ENCODE data around the gene CATSPERZ. TPM values are rescaled to one million over a fixed set of nuclear protein-coding genes. Genes with fewer than 3 reads are reported as not detected.

The CATSPERZ gene
- polyA plus RNA-seq, 1 donor from 2014 or later = not detected

- Histone ChIP-seq H3K27ac (ENCODE audit: low read length) (no peak overlapping the region), H3K9ac (ENCODE audit: low read length) (no peak overlapping the region), H2AFZ (ENCODE audit: low read depth, low read length) (no peak overlapping the region), H3K27me3 (ENCODE audit: insufficient read depth, low read depth, low read length) (no peaks in the 10 kb centered on the region), H3K4me3 (ENCODE audit: low read length) (no peak overlapping the region), H3K9me3 (ENCODE audit: low read length) (no peaks in the 10 kb centered on the region), H3K4me2 (ENCODE audit: low read length) (no peak overlapping the region), H4K20me1 (ENCODE audit: insufficient read depth) (no peaks in the 10 kb centered on the region), H3F3A (ENCODE audit: insufficient read depth, low read length, poor library complexity, severe bottlenecking) (peaks cover 4% of the 10 kb centered on the region), H3K36me3 (ENCODE audit: insufficient read depth, low read length) (no peaks in the 10 kb centered on the region), H3K9me2 (ENCODE audit: insufficient read depth, low read length) (no peaks in the 10 kb centered on the region), H3K79me2 (replicated peaks; ENCODE audit: insufficient read depth, low read length) (no peaks in the 10 kb centered on the region)
- no peak for TF ChIP-seq EZH2 (IDR thresholded peaks at IDR 0.05; ENCODE audit: borderline replicate concordance, insufficient read depth, low read length, poor library complexity, severe bottlenecking)
- no peak for TF ChIP-seq TAF1 (IDR thresholded peaks at IDR 0.05; ENCODE audit: low read depth)
Observed at GRCh38 chr11:64265176-64266160, 34.7 kb upstream of the CATSPERZ start.

- Histone ChIP-seq H3K27me3 (ENCODE audit: insufficient read depth, low read depth, low read length) (no peaks in the 10 kb centered on the region), H3K9me2 (ENCODE audit: insufficient read depth, low read length) (no peaks in the 10 kb centered on the region), H3K4me3 (ENCODE audit: low read length) (no peak overlapping the region), H3K79me2 (replicated peaks; ENCODE audit: insufficient read depth, low read length) (no peaks in the 10 kb centered on the region), H4K20me1 (ENCODE audit: insufficient read depth) (no peaks in the 10 kb centered on the region), H3K36me3 (ENCODE audit: insufficient read depth, low read length) (no peaks in the 10 kb centered on the region), H3K9me3 (ENCODE audit: low read length) (no peaks in the 10 kb centered on the region), H3K27ac (ENCODE audit: low read length) (no peak overlapping the region), H3K9ac (ENCODE audit: low read length) (no peak overlapping the region), H3F3A (ENCODE audit: insufficient read depth, low read length, poor library complexity, severe bottlenecking) (peaks cover 6% of the 10 kb centered on the region), H3K4me2 (ENCODE audit: low read length) (no peak overlapping the region), H2AFZ (ENCODE audit: low read depth, low read length) (no peak overlapping the region)
- TF ChIP-seq POLR2AphosphoS5 (IDR thresholded peaks at IDR 0.05) (no peak), REST (IDR thresholded peaks at IDR 0.05; ENCODE audit: borderline replicate concordance) (no peak), RAD21 (conservative IDR thresholded peaks at IDR 0.05) (no peak), TAF1 (IDR thresholded peaks at IDR 0.05; ENCODE audit: low read depth) (no peak), EP300 (conservative IDR thresholded peaks at IDR 0.05; ENCODE audit: poor library complexity, severe bottlenecking) (no peak), SMC3 (conservative IDR thresholded peaks at IDR 0.05; ENCODE audit: poor library complexity) (no peak), EZH2 (IDR thresholded peaks at IDR 0.05; ENCODE audit: borderline replicate concordance, insufficient read depth, low read length, poor library complexity, severe bottlenecking) (no peak), CTCF (IDR thresholded peaks at IDR 0.05; ENCODE audit: poor library complexity, severe bottlenecking) (no peak)
Observed at GRCh38 chr11:64266339-64266738, 33.8 kb upstream of the CATSPERZ start.

All from neural cell (in vitro differentiated cells).